ENCODE measurements around the gene STAG1. TPM values are rescaled to one million over a fixed set of nuclear protein-coding genes. Genes with fewer than 3 reads are reported as not detected.

The STAG1 gene
- total and polyA plus RNA-seq, 2 of the 13 experiments (the other 11 are each of a cell fraction or from before 2014, with no cell fraction given) = 6.2 to 25.9 TPM

DNA sequence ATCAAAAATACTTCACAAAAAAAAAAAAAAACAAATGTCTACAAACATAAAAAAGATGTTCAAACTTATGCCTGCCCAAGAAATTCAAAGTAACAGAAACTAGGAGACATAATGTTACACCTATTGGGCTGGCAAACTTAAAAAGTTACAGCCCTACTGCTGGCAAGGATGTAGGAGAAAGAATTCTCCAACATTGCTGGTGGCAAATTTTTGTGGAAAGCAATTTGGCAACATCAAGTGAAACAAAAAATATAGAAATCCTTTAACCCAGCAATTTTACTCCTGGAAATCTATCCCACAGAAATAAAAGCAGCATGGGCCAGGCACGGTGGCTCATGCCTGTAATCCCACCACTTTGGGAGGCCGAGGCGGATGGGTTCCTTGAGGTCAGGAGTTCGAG lies 73.2 kb downstream of the STAG1 start (continued):
- no peak for TF ChIP-seq WIZ (CRISPR knock-in tag; IDR thresholded peaks at IDR 0.05)
- TF ChIP-seq REXO4 (CRISPR knock-in tag; IDR thresholded peaks at IDR 0.05; ENCODE audit: borderline replicate concordance) = no peak

DNA sequence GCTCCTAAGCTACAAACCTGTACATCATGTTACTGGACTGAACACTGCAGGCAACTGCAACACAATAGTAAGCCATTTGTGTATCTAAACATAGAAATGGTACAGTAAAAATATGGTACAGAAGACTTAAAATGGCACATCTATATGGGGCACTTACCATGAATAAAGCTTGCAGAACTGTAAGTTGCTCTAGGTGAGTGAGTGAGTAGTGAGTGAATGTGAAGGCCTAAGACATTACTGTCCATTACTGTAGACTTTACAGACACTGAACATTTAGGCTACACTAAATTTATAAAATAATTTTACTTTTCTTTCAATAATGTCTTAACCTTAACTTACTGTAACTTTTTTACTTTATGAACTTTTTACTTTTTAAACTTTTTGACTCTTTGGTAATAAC lies 76.2 kb downstream of the STAG1 start:
- POLR2A ChIA-PET = interaction anchor here (1.4 kb wide), 1 partner anchor 77 kb away, joined by 5 read pairs; the partner anchor contains the start of gene STAG1

DNA sequence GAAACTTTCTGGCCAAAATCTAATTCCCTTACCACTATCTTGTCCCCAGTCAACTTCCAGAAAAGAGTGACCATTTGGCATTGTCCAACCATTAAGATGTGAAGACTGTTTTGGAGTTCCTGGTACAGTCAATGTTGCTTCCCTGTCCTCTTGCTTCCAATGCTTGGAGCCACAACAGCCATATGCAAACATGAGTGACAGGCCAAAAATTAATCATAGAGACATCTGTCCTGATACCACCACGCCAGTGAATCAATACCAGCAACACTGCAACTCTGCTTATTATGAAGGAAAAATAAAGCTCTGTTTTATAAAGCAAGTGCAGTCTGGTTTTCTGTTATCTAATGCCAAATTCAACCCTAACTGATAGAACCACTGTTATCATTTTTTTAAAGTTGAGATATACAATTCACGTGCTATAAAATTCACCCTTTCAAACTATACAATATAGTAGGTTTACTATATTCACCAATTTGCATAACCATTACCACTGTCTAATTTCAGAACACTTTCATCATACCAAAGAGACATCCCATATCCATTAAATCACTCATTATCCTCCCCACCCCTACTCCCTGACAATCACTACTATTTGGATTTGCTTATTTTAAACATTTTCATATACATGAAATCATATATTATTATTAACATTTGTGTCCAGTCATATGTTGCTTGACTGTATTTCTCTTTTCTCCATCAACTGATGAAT lies 76.9 kb downstream of the STAG1 start:
- FAIRE-seq = no peak
- POLR2A ChIA-PET = no interaction called here
- Histone ChIP-seq H3K4me1 (ENCODE audit: insufficient read depth, low read length) (peaks cover 12% of the 10 kb centered on the region; the same call in 1 of the 2 replicates), H2AFZ (ENCODE audit: low read length) (no peak overlapping the region), H3K4me3 (replicated peaks in 1 of 3; ENCODE audit: insufficient read depth in 1 of 3, low read depth in 2 of 3, low read length in 3 of 3) (no peak overlapping the region), H3K79me2 (ENCODE audit: insufficient read depth, low read length) (peaks cover 53% of the 10 kb centered on the region), H3K27ac (ENCODE audit: extremely low read length, insufficient read depth, low read length) (no peak overlapping the region), H3K27me3 (ENCODE audit: control insufficient read depth in 1 of 2, insufficient read depth in 2 of 2, low read length in 2 of 2) (no peaks in the 10 kb centered on the region), H3K4me2 (ENCODE audit: low read depth, low read length) (no peak overlapping the region), H3K9ac (ENCODE audit: insufficient read depth, low read depth, low read length) (no peak overlapping the region), H4K20me1 (ENCODE audit: insufficient read depth, low read length) (no peaks in the 10 kb centered on the region), H3K36me3 (replicated peaks in 1 of 2; ENCODE audit: control insufficient read depth in 1 of 2, insufficient read depth in 2 of 2, low read length in 2 of 2) (no peaks in the 10 kb centered on the region; a peak in 1 of 5 replicates), H3K9me3 (ENCODE audit: low read length) (no peaks in the 10 kb centered on the region)
- DNase-seq (ENCODE audit: low spot score) = no peak
- no peak for ATAC-seq
- CTCF ChIA-PET (ENCODE audit: low intra/inter-chr PET ratio, low total read pairs) = no interaction called here
- intact Hi-C loops (cut with micrococcal nuclease; ENCODE audit: unreplicated experiment) (no loop called here), in situ Hi-C loops (cut with HindIII; ENCODE audit: extremely low pct_ligation_motif_present, low pct_unique_long_range_greater_than_20kb) (no loop called here)
- TF ChIP-seq ZNF567 (CRISPR knock-in tag; IDR thresholded peaks at IDR 0.05; ENCODE audit: borderline replicate concordance) (no peak), ZFP37 (CRISPR knock-in tag; IDR thresholded peaks at IDR 0.05; ENCODE audit: borderline replicate concordance) (no peak), SKI (IDR thresholded peaks at IDR 0.05; ENCODE audit: partially characterized antibody) (no peak), WIZ (CRISPR knock-in tag; IDR thresholded peaks at IDR 0.05) (no peak), SIX1 (CRISPR knock-in tag; IDR thresholded peaks at IDR 0.05; ENCODE audit: borderline replicate concordance) (no peak), ZNF451 (CRISPR knock-in tag; IDR thresholded peaks at IDR 0.05) (no peak), SUZ12 (IDR thresholded peaks at IDR 0.05; ENCODE audit: low read depth, low read length) (no peak)
- TF ChIP-seq, protein P1, sequence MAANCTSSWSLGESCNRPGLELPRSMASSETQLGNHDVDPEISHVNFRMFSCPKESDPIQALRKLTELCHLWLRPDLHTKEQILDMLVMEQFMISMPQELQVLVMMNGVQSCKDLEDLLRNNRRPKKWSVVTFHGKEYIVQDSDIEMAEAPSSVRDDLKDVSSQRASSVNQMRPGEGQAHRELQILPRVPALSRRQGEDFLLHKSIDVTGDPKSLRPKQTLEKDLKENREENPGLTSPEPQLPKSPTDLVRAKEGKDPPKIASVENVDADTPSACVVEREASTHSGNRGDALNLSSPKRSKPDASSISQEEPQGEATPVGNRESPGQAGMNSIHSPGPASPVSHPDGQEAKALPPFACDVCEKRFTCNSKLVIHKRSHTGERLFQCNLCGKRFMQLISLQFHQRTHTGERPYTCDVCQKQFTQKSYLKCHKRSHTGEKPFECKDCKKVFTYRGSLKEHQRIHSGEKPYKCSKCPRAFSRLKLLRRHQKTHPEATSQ (CRISPR knock-in tag; IDR thresholded peaks at IDR 0.05; ENCODE audit: borderline replicate concordance) = no peak
- TF ChIP-seq, protein P2, sequence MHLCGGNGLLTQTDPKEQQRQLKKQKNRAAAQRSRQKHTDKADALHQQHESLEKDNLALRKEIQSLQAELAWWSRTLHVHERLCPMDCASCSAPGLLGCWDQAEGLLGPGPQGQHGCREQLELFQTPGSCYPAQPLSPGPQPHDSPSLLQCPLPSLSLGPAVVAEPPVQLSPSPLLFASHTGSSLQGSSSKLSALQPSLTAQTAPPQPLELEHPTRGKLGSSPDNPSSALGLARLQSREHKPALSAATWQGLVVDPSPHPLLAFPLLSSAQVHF (CRISPR knock-in tag; IDR thresholded peaks at IDR 0.05) = no peak
- WGBS (ENCODE audit: low lambda C conversion rate) = 99% methylated on average over 2 of the region's 2 CpGs
- BruUV-seq (replicated peaks) = no TSS peak

More for the DNA sequence above, 76.2 kb downstream of the STAG1 start:
- H3K27me3 ChIP-seq (ENCODE audit: control insufficient read depth in 1 of 2, insufficient read depth in 2 of 2, low read length in 2 of 2) = no peaks in the 10 kb centered on the region
- no peak overlapping the region for H2AFZ ChIP-seq (ENCODE audit: low read length)
- no peaks in the 10 kb centered on the region for H3K9me3 ChIP-seq (ENCODE audit: low read length)
- intact Hi-C loops (cut with micrococcal nuclease; ENCODE audit: unreplicated experiment) (no loop called here), in situ Hi-C loops (cut with HindIII; ENCODE audit: extremely low pct_ligation_motif_present, low pct_unique_long_range_greater_than_20kb) (no loop called here)
- H3K4me3 ChIP-seq (replicated peaks in 1 of 3; ENCODE audit: insufficient read depth in 1 of 3, low read depth in 2 of 3, low read length in 3 of 3) = no peak overlapping the region
- FAIRE-seq (no peak), DNase-seq (ENCODE audit: low spot score) (no peak), ATAC-seq (no peak)
- H3K4me1 ChIP-seq (ENCODE audit: insufficient read depth, low read length) = peaks cover 12% of the 10 kb centered on the region; the same call in 1 of the 2 replicates
- CTCF ChIA-PET (ENCODE audit: low intra/inter-chr PET ratio, low total read pairs) = no interaction called here
- peaks cover 54% of the 10 kb centered on the region for H3K79me2 ChIP-seq (ENCODE audit: insufficient read depth, low read length)
- no peak overlapping the region for H3K27ac ChIP-seq (ENCODE audit: extremely low read length, insufficient read depth, low read length)
- H4K20me1 ChIP-seq (ENCODE audit: insufficient read depth, low read length) = no peaks in the 10 kb centered on the region
- no peaks in the 10 kb centered on the region; a peak in 1 of 5 replicates for H3K36me3 ChIP-seq (replicated peaks in 1 of 2; ENCODE audit: control insufficient read depth in 1 of 2, insufficient read depth in 2 of 2, low read length in 2 of 2)
- H3K4me2 ChIP-seq (ENCODE audit: low read depth, low read length) = no peak overlapping the region
- no peak for TF ChIP-seq ZFP37 (CRISPR knock-in tag; IDR thresholded peaks at IDR 0.05; ENCODE audit: borderline replicate concordance)
- TF ChIP-seq ISL2 (CRISPR knock-in tag; IDR thresholded peaks at IDR 0.05) = no peak
- no peak for TF ChIP-seq GABPA (IDR thresholded peaks at IDR 0.05; ENCODE audit: low read depth, low read length)
- TF ChIP-seq GABPA (CRISPR knock-in tag; IDR thresholded peaks at IDR 0.05; ENCODE audit: low read depth) = no peak
- no peak for TF ChIP-seq KMT2B (CRISPR knock-in tag; IDR thresholded peaks at IDR 0.05)
- no peak overlapping the region for H3K9ac ChIP-seq (ENCODE audit: insufficient read depth, low read depth, low read length)
- BruUV-seq (replicated peaks) = no TSS peak

Measured in HepG2 (cell line).